Inflammatory macrophage treated with lipopolysaccharide for 1 hour (primary cell): ENCODE measurements around the gene MTA1.

Experiments used
- DNase-seq, 2 donors: peaks; one replicate each; pipeline ENCODE4 v3.0.0-alpha.2; 2020 to 2022

Gene MTA1

GRCh38 chr14:105501504-105502291 is 82.1 kb downstream of the MTA1 start:
- DNase-seq = no peak

GRCh38 chr14:105502446-105503295 is 83.0 kb downstream of the MTA1 start:
- no peak for DNase-seq

- DNase-seq = no peak
Measured at GRCh38 chr14:105503296-105503640, 83.6 kb downstream of the MTA1 start.

DNA sequence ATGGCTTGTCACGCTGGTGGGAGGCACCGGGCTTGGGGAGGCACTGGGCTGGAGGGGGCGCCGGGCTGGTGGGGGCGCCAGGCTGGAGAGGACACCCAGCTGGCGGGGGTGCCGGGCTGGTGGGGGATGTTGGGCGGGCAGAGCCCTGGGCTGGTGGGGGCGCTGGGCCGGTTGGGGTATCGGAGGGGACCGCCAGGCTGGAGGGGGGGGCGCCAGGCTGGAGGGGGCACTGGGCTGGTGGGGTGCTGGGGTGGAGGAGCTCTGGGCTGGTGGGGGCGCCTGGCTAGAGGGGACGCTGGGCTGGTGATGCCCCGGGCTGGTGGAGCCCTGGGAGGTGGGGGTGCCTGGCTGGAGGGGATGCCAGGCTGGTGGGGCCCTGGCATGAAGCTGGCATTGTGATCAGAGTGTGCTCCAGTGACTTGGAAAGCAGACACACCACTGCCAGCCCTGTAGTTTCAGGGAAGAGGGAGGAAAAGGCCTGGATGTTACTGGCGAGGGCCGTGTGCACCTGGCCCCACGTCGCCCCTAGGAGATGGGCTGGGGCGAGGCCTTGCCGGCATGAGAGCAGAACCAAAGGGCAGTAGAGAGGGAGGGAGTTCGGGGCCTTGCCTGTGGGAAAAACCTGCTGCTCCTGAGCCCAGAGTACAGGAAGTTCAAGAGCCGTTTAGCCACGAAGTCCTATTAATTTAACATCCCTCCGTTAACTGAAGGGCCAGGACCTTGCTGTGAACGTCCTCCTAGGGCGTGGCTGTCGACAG is 84.5 kb downstream of the MTA1 start:
- DNase-seq = no peak

DNA sequence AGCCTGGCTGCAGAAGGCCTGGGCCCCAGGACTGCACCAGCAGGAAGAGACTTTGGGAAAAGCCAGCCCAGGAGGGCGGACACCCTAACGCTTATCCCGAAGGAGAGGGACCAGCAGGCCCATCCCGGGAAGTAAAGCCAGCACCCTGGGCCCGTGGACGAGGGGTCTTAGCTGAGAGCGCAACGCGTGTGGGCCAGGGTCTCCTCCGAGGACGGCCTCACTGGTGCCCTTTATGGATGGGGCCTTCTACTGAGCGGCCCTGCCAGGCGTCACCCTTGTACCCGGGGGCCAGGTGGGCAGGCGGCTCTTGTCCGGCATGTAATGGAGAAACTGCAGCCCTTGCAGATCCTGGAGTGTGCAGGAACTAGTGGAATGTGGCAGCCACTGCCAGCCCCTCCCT is 85.5 kb downstream of the MTA1 start:
- DNase-seq = no peak

DNA sequence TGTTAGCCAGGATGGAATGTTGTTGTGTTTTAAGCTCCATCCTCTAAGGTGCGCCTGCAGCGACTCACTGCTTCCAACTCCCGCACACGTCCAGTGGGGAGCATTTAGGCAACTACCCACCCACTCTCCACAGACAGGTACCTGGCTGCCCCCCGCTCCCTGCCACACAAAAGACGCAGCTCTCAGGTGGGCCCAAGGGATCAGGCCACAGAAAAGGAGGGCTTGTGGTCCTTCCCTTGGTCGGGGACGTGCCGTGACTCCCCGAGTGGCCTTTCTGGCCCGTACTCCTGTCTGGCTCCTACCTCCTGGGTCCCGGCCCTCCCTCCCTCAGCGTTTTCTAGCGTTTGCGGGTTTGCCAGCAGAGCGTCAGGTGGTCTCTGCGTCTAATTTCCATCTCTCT is 87.6 kb downstream of the MTA1 start:
- no peak for DNase-seq

- no peak for DNase-seq
Measured at GRCh38 chr14:105508069-105508468, 88.4 kb downstream of the MTA1 start.

GRCh38 chr14:105508601-105509000 is 89.0 kb downstream of the MTA1 start:
- no peak for DNase-seq

- no peak for DNase-seq
Measured at GRCh38 chr14:105517096-105517495, 97.5 kb downstream of the MTA1 start.

DNA sequence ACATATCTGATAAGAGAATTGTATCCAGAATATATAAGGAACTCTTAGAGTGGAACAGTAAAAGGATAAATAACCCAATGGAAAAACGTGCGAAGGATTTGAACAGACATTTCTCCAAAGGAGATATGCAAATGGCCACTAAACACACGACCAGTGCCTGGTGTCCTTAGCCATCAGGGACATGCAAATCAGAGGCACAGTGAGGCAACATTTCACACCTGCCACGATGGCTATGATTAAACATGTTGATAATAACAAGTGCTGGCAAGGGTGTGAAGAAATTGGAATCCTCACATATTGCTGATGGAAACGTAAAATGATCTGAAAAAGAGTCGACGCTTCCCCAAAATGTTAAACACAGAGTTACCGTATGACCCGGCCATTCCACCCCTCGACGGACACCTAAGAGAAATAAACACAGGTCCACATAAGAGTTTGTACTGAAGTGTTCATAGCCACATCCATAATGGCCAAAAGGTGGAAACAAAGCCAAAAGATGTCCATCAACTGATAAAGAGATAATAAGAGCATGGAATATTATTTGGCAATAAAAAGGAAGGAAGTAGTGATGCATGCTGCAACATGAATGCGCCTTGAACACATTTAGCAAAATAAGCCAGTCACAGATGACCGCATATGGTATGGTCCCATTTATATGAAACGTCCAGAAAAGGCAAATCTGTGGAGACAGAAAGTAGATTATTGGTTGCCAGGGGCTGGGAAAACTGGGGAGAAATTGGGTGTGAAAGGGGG is 100.5 kb downstream of the MTA1 start:
- DNase-seq = no peak
